Testis (tissue), 3 donors: Measurements from ENCODE around the gene ANKRD28. TPM values are rescaled to one million over a fixed set of nuclear protein-coding genes. Genes with fewer than 3 reads are reported as not detected.

ENCODE experiments used
- DNase-seq: peaks from one replicate; pipeline ENCODE4 v3.0.0-alpha.2; 2019
- H3K27ac ChIP-seq, 2 donors: fragments of 200-600 bp; sonication (generic); one replicate each; pipeline ENCODE4 v1.5.1; 2019
- H3K27me3 ChIP-seq: fragments of 200-600 bp; sonication (generic); one replicate; pipeline ENCODE4 v1.5.1; 2019
- H3K36me3 ChIP-seq: fragments of 200-600 bp; sonication (generic); one replicate; pipeline ENCODE4 v1.5.1; 2017; ENCODE audit warnings: low read depth; ENCODE audit errors: missing control alignments
- H3K4me1 ChIP-seq: fragments of 200-600 bp; sonication (generic); one replicate; pipeline ENCODE4 v1.5.1; 2019
- H3K4me3 ChIP-seq, 2 donors: fragments of 200-600 bp; sonication (generic); one replicate each; pipeline ENCODE4 v1.5.1; 2017 to 2019
- H3K9me3 ChIP-seq: fragments of 200-600 bp; sonication (generic); one replicate; pipeline ENCODE4 v1.5.1; 2017
- POLR2A ChIP-seq: fragments of 450-650 bp; IDR thresholded peaks from one replicate; pipeline ENCODE4 v1.6.1; 2017; ENCODE audit warnings: antibody characterized with exemption, mild to moderate bottlenecking, moderate library complexity
- WGBS, 2 donors: methylation state at CpG; one replicate each; pipeline ENCODE4 v1.1.5; 2018; 5-methylcytosine and 5-hydroxymethylcytosine counted together
- intact Hi-C: fragments of 100-400 bp; cut with DNase I; formaldehyde crosslinking; loops from one replicate; pipeline ENCODE4 v1.15.1; 2023; ENCODE audit warnings: low total_unique reads
- polyA plus RNA-seq: library from polyadenylated mRNA; stranded (reverse); fragments of 350-450 nt; fragmentation: Illumina TruSeq; extraction: RNeasy Lipid Tissue Mini Kit (QIAGEN cat#74804); gene quantifications from one replicate; pipeline ENCODE4 v1.2.3, GENCODE V29; 2014; ENCODE audit warnings: low read depth, low replicate concordance; ENCODE audit not compliant: insufficient read depth
- total RNA-seq, 2 donors: library from RNA; depleted of rRNA; stranded (reverse); fragments of >200 nt; gene quantifications; one replicate each; pipeline ENCODE4 v1.2.3, GENCODE V29; 2016
- TF ChIP-seq, protein P1 (sequence below), 3 experiments: fragments of 450-650 bp in 2 of 3; fragments of 200-600 bp in 1 of 3; sonication (generic) in 1 of 3; IDR thresholded peaks; one replicate each; pipeline ENCODE4 v1.5.1; 2016 to 2019; ENCODE audit warnings: antibody characterized with exemption in 3 of 3, mild to moderate bottlenecking in 2 of 3, moderate library complexity in 1 of 3

ANKRD28 gene
- total and polyA plus RNA-seq, 3 donors from 2014 or later = 82.8 to 96.3 (median 93.8) TPM

DNA sequence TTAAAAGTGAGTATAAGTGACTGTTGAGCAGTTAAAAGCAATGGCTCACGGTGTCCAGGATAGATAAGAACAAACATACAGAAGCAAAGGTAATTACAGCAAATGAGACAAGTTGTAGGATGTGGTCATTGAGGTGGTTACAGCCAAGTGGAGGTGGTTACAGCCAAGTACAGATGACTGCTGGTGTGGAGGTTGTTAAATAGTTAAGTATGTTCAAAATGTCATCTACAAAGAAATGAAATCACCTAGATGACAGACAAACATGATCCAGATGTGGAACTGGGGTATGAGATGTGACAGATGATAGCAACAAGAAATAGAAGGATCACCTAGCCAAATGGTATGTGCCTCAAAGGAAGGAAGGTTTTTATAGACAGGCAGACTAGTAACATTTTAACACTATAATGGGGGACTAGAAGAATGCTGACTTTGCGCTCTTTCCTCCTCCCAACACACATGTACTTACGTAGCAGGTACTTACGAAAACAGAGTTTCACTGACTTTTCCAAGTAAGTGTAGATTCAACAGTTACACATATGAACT, 6.8 kb upstream of the ANKRD28 start:
- Histone ChIP-seq H3K27ac (no peak overlapping the region), H3K4me1 (peaks cover 5% of the 10 kb centered on the region), H3K27me3 (no peaks in the 10 kb centered on the region), H3K36me3 (no peaks in the 10 kb centered on the region), H3K4me3 (no peak overlapping the region), H3K9me3 (no peaks in the 10 kb centered on the region)
- no peak for DNase-seq
- intact Hi-C loops = no loop called here
- 90 to 95% methylated on average over 4 of the region's 4 CpGs for whole genome bisulfite sequencing, 2 donors
- no peak for TF ChIP-seq POLR2A
- TF ChIP-seq, protein P1, sequence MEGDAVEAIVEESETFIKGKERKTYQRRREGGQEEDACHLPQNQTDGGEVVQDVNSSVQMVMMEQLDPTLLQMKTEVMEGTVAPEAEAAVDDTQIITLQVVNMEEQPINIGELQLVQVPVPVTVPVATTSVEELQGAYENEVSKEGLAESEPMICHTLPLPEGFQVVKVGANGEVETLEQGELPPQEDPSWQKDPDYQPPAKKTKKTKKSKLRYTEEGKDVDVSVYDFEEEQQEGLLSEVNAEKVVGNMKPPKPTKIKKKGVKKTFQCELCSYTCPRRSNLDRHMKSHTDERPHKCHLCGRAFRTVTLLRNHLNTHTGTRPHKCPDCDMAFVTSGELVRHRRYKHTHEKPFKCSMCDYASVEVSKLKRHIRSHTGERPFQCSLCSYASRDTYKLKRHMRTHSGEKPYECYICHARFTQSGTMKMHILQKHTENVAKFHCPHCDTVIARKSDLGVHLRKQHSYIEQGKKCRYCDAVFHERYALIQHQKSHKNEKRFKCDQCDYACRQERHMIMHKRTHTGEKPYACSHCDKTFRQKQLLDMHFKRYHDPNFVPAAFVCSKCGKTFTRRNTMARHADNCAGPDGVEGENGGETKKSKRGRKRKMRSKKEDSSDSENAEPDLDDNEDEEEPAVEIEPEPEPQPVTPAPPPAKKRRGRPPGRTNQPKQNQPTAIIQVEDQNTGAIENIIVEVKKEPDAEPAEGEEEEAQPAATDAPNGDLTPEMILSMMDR (IDR thresholded peaks at IDR 0.05) = no peak

DNA sequence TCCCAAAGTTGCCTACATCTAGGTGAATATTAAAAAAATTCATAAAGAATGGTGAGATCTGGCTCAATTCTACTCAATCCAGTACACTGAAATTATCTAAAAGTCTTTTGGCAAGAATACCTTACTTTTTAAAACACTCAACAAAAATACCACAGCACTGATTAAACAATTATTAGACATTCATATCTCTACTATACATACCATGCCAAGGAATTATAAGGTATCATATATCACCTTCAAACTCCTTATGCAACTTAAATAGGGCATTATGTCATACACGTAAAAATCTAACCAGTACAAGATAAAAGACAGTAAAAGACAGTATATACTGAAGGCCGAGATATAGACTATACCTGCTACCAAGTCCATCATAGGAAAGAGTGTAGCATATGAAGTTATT, 6.1 kb upstream of the ANKRD28 start:
- no peak for DNase-seq
- Histone ChIP-seq H3K27ac (no peak overlapping the region), H3K27me3 (no peaks in the 10 kb centered on the region), H3K9me3 (no peaks in the 10 kb centered on the region), H3K36me3 (no peaks in the 10 kb centered on the region), H3K4me1 (peaks cover 4% of the 10 kb centered on the region), H3K4me3 (no peak overlapping the region)
- intact Hi-C loops = no loop called here
- no peak for TF ChIP-seq POLR2A
- TF ChIP-seq, protein P1 (IDR thresholded peaks at IDR 0.05) = no peak
- WGBS, 2 donors = 85 to 87% methylated on average over 2 of the region's 2 CpGs

- 71 to 75% methylated on average over 3 of the region's 3 CpGs for WGBS, 2 donors
- Histone ChIP-seq H3K4me1 (peaks cover 4% of the 10 kb centered on the region), H3K36me3 (no peaks in the 10 kb centered on the region), H3K4me3 (no peak overlapping the region), H3K27me3 (no peaks in the 10 kb centered on the region), H3K9me3 (no peaks in the 10 kb centered on the region), H3K27ac (no peak overlapping the region)
- intact Hi-C loops = no loop called here
- DNase-seq = no peak
- TF ChIP-seq POLR2A = no peak
- TF ChIP-seq, protein P1 (IDR thresholded peaks at IDR 0.05) = no peak
Observed at GRCh38 chr3:15801298-15801697, 3.5 kb upstream of the ANKRD28 start.

- peaks cover 4% of the 10 kb centered on the region for H3K4me1 ChIP-seq
- H3K9me3 ChIP-seq = no peaks in the 10 kb centered on the region
- DNase-seq = no peak
- TF ChIP-seq POLR2A = no peak
- TF ChIP-seq, protein P1 (IDR thresholded peaks at IDR 0.05) = no peak
- H3K36me3 ChIP-seq = no peaks in the 10 kb centered on the region
- H3K27me3 ChIP-seq = no peaks in the 10 kb centered on the region
- intact Hi-C loops = no loop called here
- no peak overlapping the region for H3K4me3 ChIP-seq
- H3K27ac ChIP-seq = peak overlapping the region in 1 of 2 donors; percentile 39
Observed at GRCh38 chr3:15800780-15801179, 3.0 kb upstream of the ANKRD28 start.

DNA sequence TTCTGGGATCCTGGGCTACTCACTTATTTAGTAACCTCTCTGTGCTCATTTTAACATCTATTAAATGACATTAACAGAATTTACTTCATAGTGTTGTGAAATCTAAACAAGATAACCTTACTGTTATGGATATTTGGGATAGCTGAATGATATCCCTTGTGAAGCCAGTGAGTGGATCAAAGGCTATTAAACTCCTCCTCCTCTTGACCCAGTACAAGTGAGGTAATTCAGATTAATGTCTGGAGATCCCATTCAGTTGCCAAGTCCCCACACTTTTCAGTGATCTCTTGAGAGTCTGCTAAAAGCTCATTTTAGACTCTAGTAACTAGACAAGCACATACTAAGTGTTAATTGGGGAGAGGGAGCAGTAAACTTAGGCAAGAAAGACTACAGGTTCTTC, 2.5 kb upstream of the ANKRD28 start:
- H3K4me1 ChIP-seq = peaks cover 4% of the 10 kb centered on the region
- TF ChIP-seq POLR2A = no peak
- TF ChIP-seq, protein P1 (IDR thresholded peaks at IDR 0.05) = no peak
- no peaks in the 10 kb centered on the region for H3K27me3 ChIP-seq
- DNase-seq = no peak
- H3K4me3 ChIP-seq = no peak overlapping the region
- intact Hi-C loops = no loop called here
- peak overlapping the region in 1 of 2 donors; percentile 39 for H3K27ac ChIP-seq
- no peaks in the 10 kb centered on the region for H3K9me3 ChIP-seq
- H3K36me3 ChIP-seq = no peaks in the 10 kb centered on the region
